SH-SY5Y (cell line): ENCODE results near the gene ZBTB33.

ENCODE experiments used
- GATA2 ChIP-seq: IDR thresholded peaks from 2 replicates; pipeline ENCODE4 v1.6.1; 2011; ENCODE audit warnings: mild to moderate bottlenecking, low read depth, low read length
- GATA3 ChIP-seq: IDR thresholded peaks from 2 replicates; pipeline ENCODE4 v1.6.1; 2011; ENCODE audit warnings: low read depth, mild to moderate bottlenecking, low read length, moderate library complexity

- no peak for TF ChIP-seq GATA3
- no peak for TF ChIP-seq GATA2
These were observed 44.5 kb upstream of the ZBTB33 start for GRCh38 chrX:120205816-120206753.
